OCI-LY1 (cell line): ENCODE results near the gene TRAPPC3.

ENCODE experiments used
- H2AFZ ChIP-seq: fragments of 200-600 bp; sonication (generic), shearing (Covaris generic); 2 replicates; pipeline ENCODE4 v1.6.0; 2014; ENCODE audit warnings: antibody characterized with exemption, mild to moderate bottlenecking, low read length
- H3F3A ChIP-seq: fragments of 200-600 bp; sonication (generic), shearing (Covaris generic); 2 replicates; pipeline ENCODE4 v1.6.0; 2014; ENCODE audit warnings: mild to moderate bottlenecking, antibody characterized with exemption, low read length, moderate library complexity; ENCODE audit not compliant: insufficient read depth
- H3K27ac ChIP-seq: fragments of 200-600 bp; sonication (generic); 2 replicates; pipeline ENCODE4 v1.5.1; 2014; ENCODE audit warnings: low read length, mixed run types, mild to moderate bottlenecking, low read depth; ENCODE audit not compliant: poor library complexity, severe bottlenecking
- H3K27me3 ChIP-seq: fragments of 200-600 bp; sonication (generic); 2 replicates; pipeline ENCODE4 v1.6.0; 2014; ENCODE audit warnings: antibody characterized with exemption, mild to moderate bottlenecking, low read length, moderate library complexity; ENCODE audit not compliant: insufficient read depth
- H3K36me3 ChIP-seq: fragments of 200-600 bp; sonication (generic); 2 replicates; pipeline ENCODE4 v1.6.1; 2014; ENCODE audit warnings: mild to moderate bottlenecking, antibody characterized with exemption, low read length, moderate library complexity, mixed read lengths; ENCODE audit not compliant: insufficient read depth
- H3K4me1 ChIP-seq: fragments of 200-600 bp; sonication (generic); 2 replicates; pipeline ENCODE4 v1.5.1; 2014; ENCODE audit warnings: mild to moderate bottlenecking, low read length, moderate library complexity; ENCODE audit not compliant: insufficient read depth, severe bottlenecking
- H3K4me2 ChIP-seq: fragments of 200-600 bp; sonication (generic), shearing (Covaris generic); 2 replicates; pipeline ENCODE4 v1.6.1; 2014; ENCODE audit warnings: low read length
- H3K4me3 ChIP-seq: fragments of 200-600 bp; sonication (generic); 2 replicates; pipeline ENCODE4 v1.5.1; 2014; ENCODE audit warnings: low read length, low read depth, mild to moderate bottlenecking, mixed read lengths; ENCODE audit not compliant: poor library complexity, severe bottlenecking
- H3K79me2 ChIP-seq: fragments of 200-600 bp; shearing (Covaris generic); 2 replicates; pipeline ENCODE4 v1.6.1; 2016; ENCODE audit warnings: mixed run types, low read length, mixed read lengths; ENCODE audit not compliant: insufficient read depth
- H3K9ac ChIP-seq: fragments of 200-600 bp; sonication (generic), shearing (Covaris generic); 2 replicates; pipeline ENCODE4 v1.6.1; 2014; ENCODE audit warnings: mild to moderate bottlenecking, low read length, mixed read lengths
- H3K9me2 ChIP-seq: fragments of 200-600 bp; sonication (generic), shearing (Covaris generic); 2 replicates; pipeline ENCODE4 v1.6.1; 2014; ENCODE audit warnings: low read depth, mild to moderate bottlenecking, low read length, mixed read lengths
- H3K9me3 ChIP-seq: fragments of 200-600 bp; shearing (Covaris generic); 2 replicates; pipeline ENCODE4 v1.6.1; 2014; ENCODE audit warnings: low read length, mixed read lengths
- H4K20me1 ChIP-seq: fragments of 200-600 bp; sonication (generic), shearing (Covaris generic); 2 replicates; pipeline ENCODE4 v1.6.0; 2016; ENCODE audit warnings: mild to moderate bottlenecking, low read length; ENCODE audit not compliant: insufficient read depth
- CTCF ChIP-seq: fragments of 200-600 bp; sonication (generic), shearing (Covaris generic); IDR thresholded peaks from 2 replicates; pipeline ENCODE4 v1.5.1; 2017; ENCODE audit warnings: mild to moderate bottlenecking, antibody characterized with exemption, low read length, moderate library complexity, mixed read lengths
- EZH2 ChIP-seq: fragments of 200-600 bp; sonication (generic), shearing (Covaris generic); IDR thresholded peaks from 2 replicates; pipeline ENCODE4 v1.8.0; 2017; ENCODE audit warnings: borderline replicate concordance, mixed run types, mild to moderate bottlenecking, antibody characterized with exemption, low read length, moderate library complexity, mixed read lengths

TRAPPC3 gene

GRCh38 chr1:36153476-36153875, 4.2 kb upstream of the TRAPPC3 start:
- Histone ChIP-seq H3K36me3 (no peaks in the 10 kb centered on the region), H3K4me2 (no peak overlapping the region), H4K20me1 (no peaks in the 10 kb centered on the region), H3K9me3 (no peaks in the 10 kb centered on the region), H3K4me1 (peaks cover 54% of the 10 kb centered on the region), H3K27me3 (no peaks in the 10 kb centered on the region), H3K9ac (no peak overlapping the region), H3K9me2 (no peaks in the 10 kb centered on the region), H3K27ac (no peak overlapping the region), H2AFZ (no peak overlapping the region), H3K79me2 (peaks cover 19% of the 10 kb centered on the region), H3F3A (no peaks in the 10 kb centered on the region), H3K4me3 (no peak overlapping the region)
- no peak for TF ChIP-seq EZH2
- no peak for TF ChIP-seq CTCF

GRCh38 chr1:36151845-36152203, 2.5 kb upstream of the TRAPPC3 start:
- peaks cover 45% of the 10 kb centered on the region for H3K4me1 ChIP-seq
- no peaks in the 10 kb centered on the region for H4K20me1 ChIP-seq
- peaks cover 4% of the 10 kb centered on the region; the same call in 1 of the 2 replicates for H3K79me2 ChIP-seq
- no peak overlapping the region for H3K9ac ChIP-seq
- peak overlapping the region; percentile 70 for H3K27ac ChIP-seq
- H3K27me3 ChIP-seq: no peaks in the 10 kb centered on the region
- no peak overlapping the region for H3K4me3 ChIP-seq
- no peaks in the 10 kb centered on the region for H3K9me2 ChIP-seq
- H3K9me3 ChIP-seq: no peaks in the 10 kb centered on the region
- peak overlapping the region; percentile 34; the same call in 1 of the 2 replicates for H3K4me2 ChIP-seq
- peaks cover 6% of the 10 kb centered on the region; the same call in 1 of the 2 replicates for H3K36me3 ChIP-seq
- H3F3A ChIP-seq: no peaks in the 10 kb centered on the region
- no peak overlapping the region for H2AFZ ChIP-seq
- TF ChIP-seq EZH2: no peak
- no peak for TF ChIP-seq CTCF

- H3K9ac ChIP-seq: no peak overlapping the region; the same call in 1 of the 2 replicates
These were observed 2.0 kb upstream of the TRAPPC3 start for GRCh38 chr1:36151134-36151844.

More at GRCh38 chr1:36151134-36151844, 2.0 kb upstream of the TRAPPC3 start:
- Histone ChIP-seq H2AFZ (no peak overlapping the region), H3K9me3 (no peaks in the 10 kb centered on the region), H3K4me2 (peak overlapping the region; percentile 57), H3K27ac (peak overlapping the region; percentile 70), H3F3A (no peaks in the 10 kb centered on the region), H3K9me2 (no peaks in the 10 kb centered on the region), H3K4me3 (no peak overlapping the region), H3K4me1 (peaks cover 45% of the 10 kb centered on the region), H3K27me3 (no peaks in the 10 kb centered on the region), H4K20me1 (no peaks in the 10 kb centered on the region), H3K36me3 (peaks cover 10% of the 10 kb centered on the region; the same call in 1 of the 2 replicates), H3K79me2 (peaks cover 4% of the 10 kb centered on the region; the same call in 1 of the 2 replicates)
- TF ChIP-seq CTCF (no peak), EZH2 (no peak)
